Measurements from ENCODE around the gene OCA2. TPM values are rescaled to one million over a fixed set of nuclear protein-coding genes. Genes with fewer than 3 reads are reported as not detected.

Gene OCA2
- total RNA-seq, 1 donor from 2014 or later, result 0.79 TPM

DNA sequence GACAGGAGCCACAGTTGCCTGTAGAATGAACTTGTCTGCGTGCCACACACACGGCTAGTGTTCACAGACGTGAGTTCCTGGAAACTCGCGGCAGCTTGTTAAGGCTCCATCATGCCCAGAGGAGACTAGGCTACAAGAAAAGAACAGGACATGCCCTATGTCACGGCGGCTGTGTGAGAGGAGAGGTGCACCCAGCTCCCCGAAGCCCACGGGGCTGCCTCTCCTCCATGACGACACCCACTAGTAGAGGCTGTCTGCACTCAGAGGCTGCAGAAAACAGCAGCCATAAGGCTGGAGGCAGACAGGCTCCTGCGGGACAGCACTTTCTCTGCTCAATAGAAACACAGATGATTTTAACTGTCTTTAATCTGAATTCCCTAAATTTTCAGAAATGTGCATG is 19.0 kb upstream of the OCA2 start:
- TF ChIP-seq, protein P1, sequence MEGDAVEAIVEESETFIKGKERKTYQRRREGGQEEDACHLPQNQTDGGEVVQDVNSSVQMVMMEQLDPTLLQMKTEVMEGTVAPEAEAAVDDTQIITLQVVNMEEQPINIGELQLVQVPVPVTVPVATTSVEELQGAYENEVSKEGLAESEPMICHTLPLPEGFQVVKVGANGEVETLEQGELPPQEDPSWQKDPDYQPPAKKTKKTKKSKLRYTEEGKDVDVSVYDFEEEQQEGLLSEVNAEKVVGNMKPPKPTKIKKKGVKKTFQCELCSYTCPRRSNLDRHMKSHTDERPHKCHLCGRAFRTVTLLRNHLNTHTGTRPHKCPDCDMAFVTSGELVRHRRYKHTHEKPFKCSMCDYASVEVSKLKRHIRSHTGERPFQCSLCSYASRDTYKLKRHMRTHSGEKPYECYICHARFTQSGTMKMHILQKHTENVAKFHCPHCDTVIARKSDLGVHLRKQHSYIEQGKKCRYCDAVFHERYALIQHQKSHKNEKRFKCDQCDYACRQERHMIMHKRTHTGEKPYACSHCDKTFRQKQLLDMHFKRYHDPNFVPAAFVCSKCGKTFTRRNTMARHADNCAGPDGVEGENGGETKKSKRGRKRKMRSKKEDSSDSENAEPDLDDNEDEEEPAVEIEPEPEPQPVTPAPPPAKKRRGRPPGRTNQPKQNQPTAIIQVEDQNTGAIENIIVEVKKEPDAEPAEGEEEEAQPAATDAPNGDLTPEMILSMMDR (IDR thresholded peaks at IDR 0.05; ENCODE audit: unreplicated experiment), result no peak
- no peak for DNase-seq (ENCODE audit: low spot score, unreplicated experiment)
- Mint-ChIP-seq H3K27ac (no peak overlapping the region), H3K4me1 (ENCODE audit: low read depth) (no peaks in the 10 kb centered on the region), H3K27me3 (no peaks in the 10 kb centered on the region), H3K4me3 (ENCODE audit: low read depth) (no peak overlapping the region), H3K36me3 (ENCODE audit: insufficient read depth) (peaks cover 23% of the 10 kb centered on the region), H3K9me3 (ENCODE audit: low read depth) (no peaks in the 10 kb centered on the region)

DNA sequence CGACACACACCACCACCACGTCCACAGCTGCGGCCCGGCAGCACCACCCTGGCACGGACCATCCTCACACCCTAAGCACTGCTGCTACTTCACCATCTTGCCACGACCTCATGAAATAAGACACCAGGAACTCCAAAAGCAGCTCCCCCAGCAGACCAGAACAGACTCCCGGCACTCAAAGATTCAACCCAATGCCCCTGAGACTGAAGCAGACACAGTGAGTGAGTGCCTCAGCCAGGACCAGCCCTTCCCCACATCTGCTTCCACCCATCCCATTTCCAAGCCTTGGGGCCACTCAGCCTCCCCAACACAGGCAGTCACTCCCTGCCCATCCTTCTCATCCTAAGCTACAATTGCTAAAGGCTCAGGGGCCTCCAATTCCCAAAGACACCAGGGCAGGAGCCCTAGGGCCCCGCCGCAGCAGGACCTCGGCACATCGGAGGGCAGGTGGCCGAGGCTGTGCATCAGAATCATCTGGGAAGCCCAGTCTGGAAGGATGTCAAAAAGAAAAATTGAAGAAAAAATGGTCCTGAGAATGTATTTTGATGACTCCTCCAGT is 18.4 kb upstream of the OCA2 start:
- DNase-seq (ENCODE audit: low spot score, unreplicated experiment), result no peak
- TF ChIP-seq, protein P1 (IDR thresholded peaks at IDR 0.05; ENCODE audit: unreplicated experiment), result no peak
- Mint-ChIP-seq H3K27me3 (no peaks in the 10 kb centered on the region), H3K4me3 (ENCODE audit: low read depth) (no peak overlapping the region), H3K4me1 (ENCODE audit: low read depth) (no peaks in the 10 kb centered on the region), H3K36me3 (ENCODE audit: insufficient read depth) (peaks cover 23% of the 10 kb centered on the region), H3K27ac (peak overlapping the region; percentile 38), H3K9me3 (ENCODE audit: low read depth) (no peaks in the 10 kb centered on the region)

DNA sequence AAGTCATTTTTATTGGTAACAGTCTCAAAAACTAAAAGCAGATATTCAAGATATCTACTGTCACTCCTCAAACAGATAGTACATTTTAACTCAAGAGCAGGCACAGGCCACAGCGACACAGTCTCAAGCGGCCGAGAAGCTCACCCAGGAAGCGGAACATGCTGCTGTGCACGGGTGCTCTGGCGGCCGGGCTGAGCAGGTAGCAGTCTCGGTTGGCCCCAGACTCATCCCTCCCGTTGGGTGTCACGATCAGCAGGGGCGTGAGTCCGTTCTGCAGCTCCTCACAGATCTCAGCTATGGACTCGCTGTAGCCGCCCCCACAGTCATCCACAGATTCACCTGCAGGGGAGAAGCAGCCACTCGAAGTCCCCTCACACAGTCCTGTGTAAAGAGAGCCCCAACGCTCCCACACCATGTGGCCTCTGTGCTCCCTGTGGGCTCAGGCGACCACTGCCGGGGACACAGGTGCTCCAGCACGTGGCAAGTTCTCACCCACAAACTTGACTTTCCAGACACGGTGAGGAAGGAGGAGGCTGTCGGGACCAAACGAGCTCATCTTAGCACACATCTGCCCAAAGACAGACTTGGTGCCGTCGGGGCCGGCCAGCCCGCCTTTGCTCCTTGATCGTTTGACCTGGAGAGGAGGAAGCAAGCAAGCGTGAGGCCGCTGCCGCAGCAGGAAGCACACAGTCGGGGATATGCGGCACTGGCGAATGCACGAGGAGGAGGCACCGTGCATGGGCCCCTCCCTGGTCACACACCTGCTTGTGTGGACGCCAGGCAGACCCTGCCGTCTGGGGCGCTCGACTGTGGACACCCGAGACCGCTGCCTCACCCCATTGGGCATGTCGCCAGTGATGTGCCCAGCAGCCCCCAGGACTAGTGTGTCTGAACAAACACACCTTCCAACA is 17.7 kb upstream of the OCA2 start:
- Mint-ChIP-seq H3K36me3 (ENCODE audit: insufficient read depth) (peaks cover 28% of the 10 kb centered on the region), H3K27ac (peak overlapping the region; percentile 38), H3K27me3 (no peaks in the 10 kb centered on the region), H3K9me3 (ENCODE audit: low read depth) (no peaks in the 10 kb centered on the region), H3K4me1 (ENCODE audit: low read depth) (no peaks in the 10 kb centered on the region), H3K4me3 (ENCODE audit: low read depth) (no peak overlapping the region)
- no peak for DNase-seq (ENCODE audit: low spot score, unreplicated experiment)
- TF ChIP-seq, protein P1 (IDR thresholded peaks at IDR 0.05; ENCODE audit: unreplicated experiment), result no peak

DNA sequence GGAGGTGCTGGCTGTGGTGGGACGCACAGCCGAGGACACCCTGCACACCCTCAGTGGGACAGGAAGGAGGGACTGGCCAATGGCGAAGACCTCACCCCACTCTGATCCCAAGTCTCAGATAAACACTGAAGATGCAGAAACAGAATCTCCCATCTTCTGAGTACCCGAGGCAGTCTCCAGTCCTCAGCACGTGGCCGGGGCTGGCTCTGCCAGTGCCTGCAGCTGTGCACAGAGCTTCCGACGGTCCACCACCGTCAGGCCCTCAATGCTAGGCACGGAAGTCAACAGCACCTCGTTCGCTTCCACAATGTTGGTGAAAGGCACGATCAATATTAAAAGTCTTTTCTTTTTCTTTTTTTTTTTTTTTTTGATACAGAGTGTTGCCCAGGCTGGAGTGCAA is 16.8 kb upstream of the OCA2 start:
- TF ChIP-seq, protein P1 (IDR thresholded peaks at IDR 0.05; ENCODE audit: unreplicated experiment), result no peak

DNA sequence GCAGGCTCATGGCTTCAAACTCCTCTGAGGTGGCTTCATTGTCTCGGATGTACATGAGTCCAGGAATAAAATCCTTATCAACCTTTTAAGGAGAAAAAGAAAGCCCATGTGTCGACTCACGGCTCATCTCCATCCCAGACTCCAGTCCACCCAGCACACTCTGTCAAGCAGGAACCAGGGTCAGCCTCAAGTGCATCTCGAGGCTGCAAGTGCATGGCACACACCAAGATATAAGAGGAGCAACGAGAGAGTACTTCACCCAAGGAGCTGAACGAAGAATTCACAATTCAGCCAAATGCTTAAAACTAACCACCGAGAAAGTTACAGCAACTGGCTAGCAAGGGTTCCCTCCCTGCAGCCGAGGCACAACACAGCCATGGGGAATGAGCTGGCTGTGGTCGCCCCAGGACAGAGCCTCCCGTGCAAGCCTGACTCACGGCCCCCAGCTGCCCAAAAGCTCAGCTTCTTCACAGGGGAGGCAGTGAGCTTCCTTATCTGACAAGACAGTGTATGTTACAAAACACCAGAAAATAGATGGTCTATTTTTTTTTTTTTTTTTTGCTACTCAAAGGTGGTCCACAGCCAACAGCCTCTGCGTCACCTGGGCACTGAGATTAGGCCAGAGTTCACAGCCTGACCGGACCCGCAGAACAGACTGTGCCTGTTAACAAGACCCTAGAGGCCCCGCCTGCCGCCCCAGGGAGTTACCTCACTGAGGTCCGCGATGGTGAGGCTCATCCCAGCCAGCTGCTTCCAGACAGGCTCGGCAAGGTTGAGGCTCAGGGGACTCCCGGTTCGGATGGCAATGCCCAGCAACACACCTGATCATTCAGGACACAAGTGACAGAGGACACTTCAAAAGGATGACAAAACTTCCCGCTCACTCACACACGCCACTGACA is 15.9 kb upstream of the OCA2 start:
- Mint-ChIP-seq H3K9me3 (ENCODE audit: low read depth) (no peaks in the 10 kb centered on the region), H3K27me3 (no peaks in the 10 kb centered on the region)
- DNase-seq (ENCODE audit: low spot score, unreplicated experiment), result no peak

More for the DNA sequence above, 16.8 kb upstream of the OCA2 start:
- peaks cover 31% of the 10 kb centered on the region for H3K36me3 Mint-ChIP-seq (ENCODE audit: insufficient read depth)
- H3K4me3 Mint-ChIP-seq (ENCODE audit: low read depth), result no peak overlapping the region
- H3K9me3 Mint-ChIP-seq (ENCODE audit: low read depth), result no peaks in the 10 kb centered on the region
- no peaks in the 10 kb centered on the region for H3K27me3 Mint-ChIP-seq
- no peaks in the 10 kb centered on the region for H3K4me1 Mint-ChIP-seq (ENCODE audit: low read depth)
- DNase-seq (ENCODE audit: low spot score, unreplicated experiment), result no peak
- H3K27ac Mint-ChIP-seq, result no peak overlapping the region

More for the DNA sequence above, 15.9 kb upstream of the OCA2 start:
- TF ChIP-seq, protein P1 (IDR thresholded peaks at IDR 0.05; ENCODE audit: unreplicated experiment), result no peak
- H3K36me3 Mint-ChIP-seq (ENCODE audit: insufficient read depth), result peaks cover 30% of the 10 kb centered on the region
- H3K4me3 Mint-ChIP-seq (ENCODE audit: low read depth), result no peak overlapping the region
- no peaks in the 10 kb centered on the region for H3K4me1 Mint-ChIP-seq (ENCODE audit: low read depth)
- no peak overlapping the region for H3K27ac Mint-ChIP-seq
